Measurements from ENCODE around the gene NLGN1. TPM values are rescaled to one million over a fixed set of nuclear protein-coding genes. Genes with fewer than 3 reads are reported as not detected.

NLGN1 gene
- total RNA-seq, 2 donors from 2014 or later, result 0.67 to 1.3 TPM

GRCh38 chr3:173699353-173699752, 301.8 kb downstream of the NLGN1 start:
- intact Hi-C loops (cut with DNase I), result no loop called here
- Histone ChIP-seq H3K4me3 (no peak overlapping the region), H3K27me3 (no peaks in the 10 kb centered on the region), H3K4me1 (no peaks in the 10 kb centered on the region), H3K9ac (ENCODE audit: low read depth in 2 of 2, low read length in 2 of 2) (no peak overlapping the region), H3K27ac (no peak overlapping the region), H3K9me3 (no peaks in the 10 kb centered on the region), H3K36me3 (no peaks in the 10 kb centered on the region)
- TF ChIP-seq CTCF (IDR thresholded peaks at IDR 0.05), result no peak
- no peak for DNase-seq

GRCh38 chr3:173700336-173700735, 302.8 kb downstream of the NLGN1 start:
- Histone ChIP-seq H3K36me3 (no peaks in the 10 kb centered on the region), H3K27ac (no peak overlapping the region), H3K27me3 (no peaks in the 10 kb centered on the region), H3K4me3 (no peak overlapping the region), H3K4me1 (no peaks in the 10 kb centered on the region), H3K9ac (ENCODE audit: low read depth in 2 of 2, low read length in 2 of 2) (no peak overlapping the region), H3K9me3 (no peaks in the 10 kb centered on the region)
- DNase-seq, result no peak
- intact Hi-C loops (cut with DNase I), result no loop called here
- TF ChIP-seq CTCF (IDR thresholded peaks at IDR 0.05), result no peak

- no peak for TF ChIP-seq CTCF (IDR thresholded peaks at IDR 0.05)
- intact Hi-C loops (cut with DNase I), result no loop called here
- DNase-seq, result no peak
- H3K9ac ChIP-seq (ENCODE audit: low read depth in 2 of 2, low read length in 2 of 2), result no peak overlapping the region
- no peaks in the 10 kb centered on the region for H3K27me3 ChIP-seq
- no peaks in the 10 kb centered on the region for H3K36me3 ChIP-seq
- H3K27ac ChIP-seq, result no peak overlapping the region
- no peak overlapping the region for H3K4me3 ChIP-seq
- no peaks in the 10 kb centered on the region for H3K9me3 ChIP-seq
- H3K4me1 ChIP-seq, result no peaks in the 10 kb centered on the region
Observed at GRCh38 chr3:173702561-173702960, 305.0 kb downstream of the NLGN1 start.

- Histone ChIP-seq H3K27ac (no peak overlapping the region), H3K36me3 (no peaks in the 10 kb centered on the region), H3K4me3 (no peak overlapping the region), H3K9me3 (no peaks in the 10 kb centered on the region), H3K4me1 (no peaks in the 10 kb centered on the region), H3K9ac (ENCODE audit: low read depth in 2 of 2, low read length in 2 of 2) (no peak overlapping the region), H3K27me3 (no peaks in the 10 kb centered on the region)
- intact Hi-C loops (cut with DNase I), result no loop called here
- TF ChIP-seq CTCF (IDR thresholded peaks at IDR 0.05), result no peak
- DNase-seq, result no peak
Observed at GRCh38 chr3:173703771-173704170, 306.2 kb downstream of the NLGN1 start.

- no peaks in the 10 kb centered on the region for H3K27me3 ChIP-seq
- H3K4me1 ChIP-seq, result no peaks in the 10 kb centered on the region
- no peak overlapping the region for H3K9ac ChIP-seq (ENCODE audit: low read depth in 2 of 2, low read length in 2 of 2)
- no peaks in the 10 kb centered on the region for H3K9me3 ChIP-seq
- no peaks in the 10 kb centered on the region for H3K36me3 ChIP-seq
- TF ChIP-seq CTCF (IDR thresholded peaks at IDR 0.05), result no peak
- intact Hi-C loops (cut with DNase I), result no loop called here
- no peak overlapping the region for H3K27ac ChIP-seq
- no peak overlapping the region for H3K4me3 ChIP-seq
- no peak for DNase-seq
Observed at GRCh38 chr3:173706630-173707029, 309.1 kb downstream of the NLGN1 start.

- no peaks in the 10 kb centered on the region for H3K9me3 ChIP-seq
- no peaks in the 10 kb centered on the region for H3K4me1 ChIP-seq
- intact Hi-C loops (cut with DNase I), result no loop called here
- no peaks in the 10 kb centered on the region for H3K27me3 ChIP-seq
- no peak overlapping the region for H3K4me3 ChIP-seq
- DNase-seq, result no peak
- H3K9ac ChIP-seq (ENCODE audit: low read depth in 2 of 2, low read length in 2 of 2), result no peak overlapping the region
- no peak for TF ChIP-seq CTCF (IDR thresholded peaks at IDR 0.05)
- no peaks in the 10 kb centered on the region for H3K36me3 ChIP-seq
- no peak overlapping the region for H3K27ac ChIP-seq
Observed at GRCh38 chr3:173708191-173708590, 310.6 kb downstream of the NLGN1 start.
